Stimulated activated naive CD8-positive, alpha-beta T cell treated with anti-CD3 and anti-CD28 coated beads, Interleukin-15, Interleukin-2, amounts not matched to agents 100 ng/mL and 50 ng/mL, for 24 hours (primary cell): ENCODE data around the gene TTC28.
"Not testable (repeated sequence)": the region's sequence is repeated elsewhere in the genome, so short reads cannot be mapped to it uniquely, and the experiment has no call there.

Source experiments
- H3K27ac Mint-ChIP-seq: one replicate; pipeline ENCODE4 v1.8.0; 2021; ENCODE audit warnings: mild to moderate bottlenecking, mixed read lengths
- H3K27me3 Mint-ChIP-seq: one replicate; pipeline ENCODE4 v1.8.0; 2021; ENCODE audit warnings: mixed read lengths
- H3K36me3 Mint-ChIP-seq: one replicate; pipeline ENCODE4 v1.8.0; 2021; ENCODE audit warnings: low read depth, mixed read lengths
- H3K4me1 Mint-ChIP-seq: one replicate; pipeline ENCODE4 v1.8.0; 2021; ENCODE audit warnings: low read depth, mixed read lengths
- H3K4me3 Mint-ChIP-seq: one replicate; pipeline ENCODE4 v1.8.0; 2021; ENCODE audit warnings: mild to moderate bottlenecking, mixed read lengths
- H3K9me3 Mint-ChIP-seq: one replicate; pipeline ENCODE4 v1.8.0; 2021; ENCODE audit warnings: mixed read lengths

The TTC28 gene

DNA sequence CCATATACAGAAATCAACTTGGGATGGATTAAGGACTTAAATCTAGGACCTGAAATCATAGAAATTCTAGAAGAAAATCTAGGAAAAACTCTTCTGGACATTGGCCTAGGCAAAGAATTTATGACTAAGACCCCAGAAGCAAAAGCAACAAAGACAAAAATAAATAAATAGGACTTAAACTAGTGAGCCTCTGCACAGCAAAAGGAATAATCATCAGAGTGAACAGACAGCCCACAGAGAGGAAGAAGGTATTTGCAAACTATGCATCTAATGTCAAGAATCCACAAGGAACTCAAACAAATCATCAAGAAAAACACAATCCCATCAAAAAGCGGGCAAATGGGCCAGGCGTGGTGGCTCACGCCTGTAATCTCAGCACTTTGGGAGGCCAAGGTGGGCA, 32.4 kb downstream of the TTC28 start:
- H3K4me1 Mint-ChIP-seq: no peaks in the 10 kb centered on the region
- H3K36me3 Mint-ChIP-seq: no peaks in the 10 kb centered on the region
- peaks cover 55% of the 10 kb centered on the region for H3K27me3 Mint-ChIP-seq
- no peak overlapping the region for H3K4me3 Mint-ChIP-seq
- no peaks in the 10 kb centered on the region for H3K9me3 Mint-ChIP-seq
- H3K27ac Mint-ChIP-seq: no peak overlapping the region

DNA sequence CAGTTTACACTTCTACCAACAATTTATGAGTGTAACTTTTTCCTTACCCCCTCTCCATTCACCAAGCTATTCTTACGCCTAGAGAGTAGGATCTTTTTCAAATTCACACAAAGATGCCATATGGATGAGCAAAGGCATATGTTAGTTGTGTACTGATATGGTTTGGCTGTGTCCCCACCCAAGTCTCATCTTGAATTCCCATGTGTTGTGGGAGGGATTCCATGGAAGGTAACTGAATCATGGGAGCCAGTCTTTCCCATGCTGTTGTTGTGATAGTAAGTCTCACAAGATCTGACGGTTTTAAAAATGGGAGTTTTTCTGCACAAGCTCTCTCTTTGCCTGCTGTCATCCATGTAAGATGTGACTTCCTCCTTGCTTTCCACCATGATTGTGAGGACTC, 40.3 kb downstream of the TTC28 start:
- H3K4me1 Mint-ChIP-seq: no peaks in the 10 kb centered on the region
- no peaks in the 10 kb centered on the region for H3K36me3 Mint-ChIP-seq
- H3K27ac Mint-ChIP-seq: no peak overlapping the region
- H3K27me3 Mint-ChIP-seq: peaks cover 51% of the 10 kb centered on the region
- H3K4me3 Mint-ChIP-seq: no peak overlapping the region
- no peaks in the 10 kb centered on the region for H3K9me3 Mint-ChIP-seq

DNA sequence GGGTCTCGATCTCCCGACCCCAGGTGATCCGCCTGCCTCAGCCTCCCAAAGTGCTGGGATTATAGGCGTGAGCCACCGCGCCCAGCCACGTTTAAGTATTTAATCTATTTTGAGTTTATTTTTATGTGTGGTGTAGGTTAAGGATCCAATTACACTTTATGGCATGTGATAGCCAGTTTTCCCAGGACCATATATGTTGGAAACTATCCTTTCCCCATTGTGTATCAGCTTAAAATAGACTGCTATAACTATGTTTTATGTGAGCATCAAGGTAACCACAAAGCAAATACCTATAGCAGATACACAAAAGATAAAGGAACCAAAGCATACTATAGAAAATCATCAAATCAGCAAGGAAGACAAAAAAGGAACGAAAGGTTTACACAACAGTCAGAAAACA, 42.4 kb downstream of the TTC28 start:
- no peaks in the 10 kb centered on the region for H3K36me3 Mint-ChIP-seq
- no peak overlapping the region for H3K27ac Mint-ChIP-seq
- H3K27me3 Mint-ChIP-seq: peaks cover 46% of the 10 kb centered on the region
- H3K4me3 Mint-ChIP-seq: no peak overlapping the region
- no peaks in the 10 kb centered on the region for H3K9me3 Mint-ChIP-seq
- no peaks in the 10 kb centered on the region for H3K4me1 Mint-ChIP-seq

DNA sequence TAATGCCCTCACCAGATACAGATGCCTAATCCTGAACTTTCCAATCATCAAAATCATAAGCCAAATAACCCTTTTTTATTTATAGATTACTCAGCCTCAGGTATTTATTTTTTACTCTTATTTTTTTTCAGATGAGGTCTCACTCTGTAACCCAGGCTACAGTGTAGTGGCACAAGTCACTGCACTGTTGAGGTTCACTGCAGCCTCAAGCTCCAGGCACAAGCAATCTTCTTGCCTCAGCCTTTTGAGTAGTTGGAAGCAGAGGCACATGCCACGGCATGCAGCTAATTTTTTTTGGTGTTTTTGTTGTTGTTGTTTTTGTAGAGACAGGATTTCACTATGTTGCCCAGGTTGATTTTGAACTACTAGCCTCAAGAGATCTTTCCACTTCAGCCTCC, 49.5 kb downstream of the TTC28 start:
- Mint-ChIP-seq H3K4me1 (no peaks in the 10 kb centered on the region), H3K4me3 (no peak overlapping the region), H3K9me3 (no peaks in the 10 kb centered on the region), H3K27me3 (peaks cover 51% of the 10 kb centered on the region), H3K36me3 (no peaks in the 10 kb centered on the region), H3K27ac (no peak overlapping the region)

DNA sequence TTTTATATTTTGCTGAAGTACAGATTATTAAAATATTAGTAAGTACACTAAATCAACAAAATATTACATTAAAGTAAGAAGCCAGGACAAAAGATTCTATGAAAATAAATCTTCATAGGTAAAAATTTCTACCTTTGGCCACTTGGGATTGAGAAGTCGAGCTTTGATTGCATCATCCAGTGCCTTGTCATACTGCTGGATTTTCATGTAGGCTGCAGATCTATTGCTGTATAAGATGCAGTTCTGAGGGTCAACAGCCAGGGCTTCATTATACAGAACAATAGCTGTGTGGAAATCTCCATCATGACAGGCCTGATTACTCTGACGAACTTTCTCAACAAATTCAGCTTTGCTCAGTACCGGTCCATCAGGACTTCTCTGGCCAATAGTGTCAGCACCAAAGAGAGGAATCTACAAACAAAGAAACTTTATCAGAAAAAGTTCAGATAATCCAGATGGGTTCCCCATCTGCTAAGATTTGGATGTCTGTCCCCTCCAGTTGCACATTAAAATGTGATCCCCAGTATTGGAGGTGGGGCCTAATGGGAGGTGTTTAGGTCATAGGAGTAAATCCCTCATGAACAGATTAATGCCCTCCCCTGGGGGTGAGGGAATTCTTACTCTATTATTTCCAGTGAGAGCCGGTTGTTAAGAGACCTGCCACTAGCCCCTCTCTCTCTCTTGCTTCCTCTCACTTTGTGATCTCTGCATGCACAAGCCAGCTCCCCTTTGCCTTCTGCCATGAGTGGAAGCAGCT, 50.0 kb downstream of the TTC28 start:
- Mint-ChIP-seq H3K27me3 (peaks cover 54% of the 10 kb centered on the region), H3K36me3 (no peaks in the 10 kb centered on the region), H3K9me3 (no peaks in the 10 kb centered on the region), H3K4me1 (no peaks in the 10 kb centered on the region), H3K27ac (no peak overlapping the region), H3K4me3 (no peak overlapping the region)

DNA sequence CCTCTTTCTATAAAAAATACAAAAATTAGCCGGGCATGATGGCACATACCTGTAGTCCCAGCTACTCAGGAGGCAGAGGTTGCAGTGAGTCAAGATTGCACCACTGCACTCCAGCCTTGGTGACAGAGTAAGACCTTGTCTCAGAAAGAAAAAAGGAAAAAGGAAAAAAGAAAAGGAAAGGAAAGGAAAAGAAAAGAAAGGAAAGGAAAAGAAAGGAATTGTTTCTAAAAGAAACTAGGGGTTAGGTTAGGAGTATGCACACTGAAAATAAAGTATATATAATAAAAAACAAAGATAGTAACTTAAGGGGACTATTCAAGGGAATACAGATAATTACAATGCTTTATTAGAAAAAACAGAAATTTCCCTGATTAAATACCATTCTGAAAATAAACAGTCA, 50.9 kb downstream of the TTC28 start:
- Mint-ChIP-seq H3K4me1 (no peaks in the 10 kb centered on the region), H3K36me3 (no peaks in the 10 kb centered on the region), H3K4me3 (no peak overlapping the region), H3K27me3 (peaks cover 60% of the 10 kb centered on the region), H3K9me3 (no peaks in the 10 kb centered on the region), H3K27ac (no peak overlapping the region)

DNA sequence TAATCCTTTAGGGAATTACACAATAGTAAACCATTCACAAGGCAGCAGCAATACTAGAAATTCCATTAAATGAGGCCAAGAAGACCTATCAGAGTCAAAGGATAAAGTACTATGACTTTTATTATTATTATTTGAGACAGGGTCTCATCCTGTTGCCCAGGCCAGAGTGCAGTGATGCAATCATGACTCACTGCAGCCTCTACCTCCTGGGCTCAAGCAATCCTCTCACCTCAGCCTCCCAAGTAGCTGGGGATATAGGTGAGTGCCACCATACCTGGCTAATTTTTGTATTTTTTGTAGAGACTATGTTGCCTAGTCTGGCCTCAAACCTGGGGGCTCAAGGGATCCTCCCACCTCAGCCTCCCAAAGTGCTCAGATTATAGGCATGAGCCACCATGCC, 51.8 kb downstream of the TTC28 start:
- no peaks in the 10 kb centered on the region for H3K9me3 Mint-ChIP-seq
- H3K27me3 Mint-ChIP-seq: peaks cover 68% of the 10 kb centered on the region
- H3K27ac Mint-ChIP-seq: no peak overlapping the region
- H3K4me1 Mint-ChIP-seq: no peaks in the 10 kb centered on the region
- no peaks in the 10 kb centered on the region for H3K36me3 Mint-ChIP-seq
- H3K4me3 Mint-ChIP-seq: no peak overlapping the region

DNA sequence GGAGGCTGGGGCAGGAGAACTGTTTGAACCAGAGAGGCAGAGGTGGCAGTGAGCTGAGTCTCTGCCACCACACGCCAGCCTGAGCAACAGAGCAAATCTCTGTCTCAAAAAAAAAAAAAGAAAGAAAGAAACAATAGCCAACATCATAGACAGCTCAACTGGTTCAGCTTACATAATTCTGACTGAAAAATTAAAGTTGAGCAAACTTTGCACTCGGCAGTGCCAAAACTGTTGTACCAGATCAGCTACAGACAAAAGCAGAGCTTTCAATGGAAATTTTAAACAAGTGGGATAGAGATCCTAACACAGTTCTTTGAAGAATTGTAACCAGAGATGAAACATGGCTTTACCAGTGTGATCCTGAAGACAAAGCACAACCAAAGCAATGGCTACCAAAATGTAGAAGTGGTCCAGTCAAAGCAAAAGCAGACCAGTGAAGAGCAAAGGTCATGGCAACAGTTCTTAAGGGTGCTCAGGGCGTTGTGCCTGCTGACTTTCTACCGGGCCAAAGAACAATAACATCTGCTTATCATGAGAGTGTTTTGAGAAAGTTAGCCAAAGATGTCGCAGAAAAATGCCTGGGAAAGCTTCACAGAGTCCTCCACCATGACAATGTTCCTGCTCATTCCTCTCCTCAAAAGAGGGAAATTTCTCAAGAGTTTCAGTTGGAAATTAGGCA, 59.3 kb downstream of the TTC28 start:
- no peaks in the 10 kb centered on the region for H3K9me3 Mint-ChIP-seq
- peaks cover 61% of the 10 kb centered on the region for H3K27me3 Mint-ChIP-seq
- no peak overlapping the region for H3K4me3 Mint-ChIP-seq
- H3K27ac Mint-ChIP-seq: no peak overlapping the region
- no peaks in the 10 kb centered on the region for H3K4me1 Mint-ChIP-seq
- H3K36me3 Mint-ChIP-seq: no peaks in the 10 kb centered on the region

DNA sequence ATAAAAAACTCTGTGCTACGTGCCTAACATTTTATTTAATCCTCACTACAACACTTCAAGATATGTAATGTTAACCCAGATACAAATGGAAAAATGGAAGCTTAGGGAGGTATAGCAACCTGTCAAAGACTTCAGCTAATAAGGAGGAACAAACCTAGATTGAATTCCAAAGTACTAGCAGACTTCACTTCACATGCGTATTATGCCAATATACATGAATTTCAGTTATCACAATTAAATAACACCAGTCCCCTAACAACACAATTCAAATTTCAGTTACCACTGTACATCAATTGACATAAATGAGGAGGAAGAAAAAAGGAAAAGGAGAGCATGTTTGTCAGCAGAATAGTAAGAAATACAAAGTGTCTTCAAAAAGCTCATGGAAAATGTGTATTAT, 60.4 kb downstream of the TTC28 start:
- no peak overlapping the region for H3K27ac Mint-ChIP-seq
- H3K27me3 Mint-ChIP-seq: peaks cover 65% of the 10 kb centered on the region
- H3K36me3 Mint-ChIP-seq: no peaks in the 10 kb centered on the region
- H3K4me1 Mint-ChIP-seq: no peaks in the 10 kb centered on the region
- no peak overlapping the region for H3K4me3 Mint-ChIP-seq
- no peaks in the 10 kb centered on the region for H3K9me3 Mint-ChIP-seq

DNA sequence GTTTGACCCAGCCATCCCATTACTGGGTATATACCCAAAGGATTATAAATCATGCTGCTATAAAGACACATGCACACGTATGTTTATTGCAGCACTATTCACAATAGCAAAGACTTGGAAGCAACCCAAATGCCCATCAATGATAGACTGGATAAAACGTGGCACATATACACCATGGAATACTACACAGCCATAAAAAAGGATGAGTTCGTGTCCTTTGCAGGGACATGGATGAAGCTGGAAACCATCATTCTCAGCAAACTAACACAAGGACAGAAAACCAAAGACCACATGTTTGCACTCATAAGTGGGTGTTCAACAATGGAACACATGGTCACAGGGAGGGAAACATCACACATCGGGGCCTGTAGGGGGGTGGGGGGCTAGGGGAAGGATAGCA, 64.2 kb downstream of the TTC28 start:
- H3K9me3 Mint-ChIP-seq, H3K27ac Mint-ChIP-seq, H3K4me3 Mint-ChIP-seq, H3K36me3 Mint-ChIP-seq, H3K4me1 Mint-ChIP-seq: not testable (repeated sequence)
- H3K27me3 Mint-ChIP-seq: peaks cover 73% of the 10 kb centered on the region

DNA sequence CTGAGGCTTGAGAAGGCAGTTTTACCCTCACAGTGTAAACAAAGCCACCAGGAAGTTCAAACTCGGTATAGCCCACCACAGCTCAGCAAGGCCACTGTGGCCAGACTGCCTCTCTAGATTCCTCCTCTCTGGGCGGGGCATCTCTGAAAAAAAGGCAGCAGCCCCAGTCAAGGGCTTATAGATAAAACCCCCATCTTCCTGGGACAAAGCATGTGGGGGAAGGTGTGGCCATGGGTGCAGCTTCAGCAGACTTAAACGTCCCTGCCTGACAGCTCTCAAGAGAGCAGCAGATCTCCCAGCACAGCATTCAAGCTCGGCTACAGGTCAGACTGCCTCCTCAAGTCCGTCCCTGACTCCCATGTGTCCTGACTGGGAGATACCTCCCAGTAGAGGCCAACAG, 69.7 kb downstream of the TTC28 start:
- Mint-ChIP-seq H3K36me3 (no peaks in the 10 kb centered on the region), H3K4me1 (no peaks in the 10 kb centered on the region), H3K4me3 (no peak overlapping the region), H3K27ac (no peak overlapping the region), H3K27me3 (peaks cover 67% of the 10 kb centered on the region), H3K9me3 (no peaks in the 10 kb centered on the region)

DNA sequence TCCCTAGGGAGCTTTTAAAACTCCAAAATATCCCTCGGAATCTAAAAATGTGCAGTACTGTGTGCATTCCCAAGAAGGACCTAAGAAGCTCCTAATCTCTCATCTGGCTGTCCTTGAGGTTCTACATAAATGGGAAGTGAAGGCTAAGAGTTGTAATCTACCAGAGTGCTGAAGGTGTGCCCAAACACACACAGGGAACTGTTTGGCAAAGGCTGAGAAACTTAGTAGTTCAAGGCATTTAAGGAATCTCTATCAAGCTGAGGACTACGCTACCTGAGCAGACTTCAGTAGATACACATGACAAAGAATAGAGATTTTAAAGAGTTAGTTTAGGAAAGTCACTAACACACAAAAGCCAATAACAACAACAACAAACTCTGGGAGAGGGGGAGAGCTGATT, 71.1 kb downstream of the TTC28 start:
- no peak overlapping the region for H3K27ac Mint-ChIP-seq
- H3K4me1 Mint-ChIP-seq: no peaks in the 10 kb centered on the region
- H3K27me3 Mint-ChIP-seq: peaks cover 54% of the 10 kb centered on the region
- no peaks in the 10 kb centered on the region for H3K36me3 Mint-ChIP-seq
- no peak overlapping the region for H3K4me3 Mint-ChIP-seq
- H3K9me3 Mint-ChIP-seq: no peaks in the 10 kb centered on the region

DNA sequence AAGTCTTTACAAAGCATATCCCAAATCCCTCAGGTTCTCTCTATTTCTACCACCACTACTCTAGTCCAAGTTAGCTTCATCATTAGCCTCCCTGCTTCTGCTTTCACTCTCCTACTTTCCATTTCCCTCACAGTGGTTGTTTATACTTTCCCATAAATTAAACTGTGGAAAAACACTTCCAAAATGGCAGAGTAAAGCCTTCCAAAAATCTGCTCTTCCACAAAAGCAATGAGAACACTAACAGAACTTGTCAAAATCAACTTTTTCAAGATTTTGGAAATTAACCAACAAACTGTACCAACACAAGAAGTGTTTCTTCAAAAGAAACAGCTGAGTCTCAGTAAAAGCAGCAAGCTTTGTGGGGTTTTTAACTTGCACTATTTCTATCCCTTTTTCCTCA, 71.8 kb downstream of the TTC28 start:
- Mint-ChIP-seq H3K4me3 (no peak overlapping the region), H3K9me3 (no peaks in the 10 kb centered on the region), H3K4me1 (no peaks in the 10 kb centered on the region), H3K27ac (no peak overlapping the region), H3K36me3 (no peaks in the 10 kb centered on the region), H3K27me3 (peaks cover 49% of the 10 kb centered on the region)

DNA sequence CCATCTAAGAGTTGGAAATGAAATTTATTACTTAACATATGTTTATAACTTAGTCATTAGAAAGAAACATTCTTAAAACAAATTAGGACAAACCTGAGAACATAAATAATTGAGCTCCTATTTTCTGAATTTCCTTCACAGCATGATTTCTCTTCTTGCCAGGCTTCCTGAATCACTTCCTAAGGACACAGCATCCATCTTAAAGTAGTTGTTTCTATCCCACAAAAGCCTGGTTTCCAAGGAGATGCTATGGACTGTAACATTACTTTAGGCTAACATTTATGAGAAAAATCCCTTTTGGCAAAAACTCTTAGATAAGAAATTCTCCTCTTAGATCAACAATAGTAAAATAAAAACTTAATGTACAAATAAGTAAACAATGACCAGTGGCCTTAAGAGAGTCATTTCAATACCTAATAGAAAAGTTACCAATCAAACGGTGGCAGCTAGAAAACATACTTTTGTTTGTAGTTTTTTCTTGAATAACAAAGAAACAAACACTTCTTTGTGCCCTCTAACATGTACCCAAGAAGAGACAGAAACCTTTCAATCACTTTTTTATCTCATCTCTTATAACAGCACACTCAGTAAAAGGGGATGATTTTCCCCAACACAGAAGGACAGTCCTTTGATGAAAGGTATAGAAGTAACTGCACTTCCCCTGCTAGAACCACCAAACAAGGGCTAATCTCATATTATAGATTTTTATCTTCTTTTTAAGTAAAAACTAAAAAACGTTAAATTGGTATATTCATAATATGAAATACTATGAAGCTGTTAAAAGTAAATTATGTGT, 74.5 kb downstream of the TTC28 start:
- Mint-ChIP-seq H3K27me3 (peaks cover 32% of the 10 kb centered on the region), H3K9me3 (no peaks in the 10 kb centered on the region), H3K36me3 (no peaks in the 10 kb centered on the region), H3K4me3 (no peak overlapping the region), H3K4me1 (no peaks in the 10 kb centered on the region), H3K27ac (no peak overlapping the region)

DNA sequence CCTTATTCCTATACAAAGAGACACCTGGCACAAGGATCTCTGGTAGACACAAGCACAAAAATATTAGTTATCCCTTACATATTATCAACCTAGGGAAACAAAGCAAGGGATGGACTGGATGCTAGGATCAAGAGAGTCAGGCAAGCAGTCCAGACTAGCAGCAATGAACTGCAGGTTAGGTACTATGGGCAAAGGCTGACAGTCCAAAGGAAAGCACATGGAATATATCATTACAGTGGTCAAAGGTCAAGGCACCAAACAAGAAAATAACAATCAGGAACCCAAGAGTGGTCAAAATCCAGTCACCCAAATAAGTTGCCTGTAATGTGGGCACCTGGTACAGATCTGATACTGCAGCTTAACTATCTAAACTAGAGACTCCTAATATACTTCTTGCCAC, 77.7 kb downstream of the TTC28 start:
- no peak overlapping the region for H3K4me3 Mint-ChIP-seq
- H3K27ac Mint-ChIP-seq: no peak overlapping the region
- H3K36me3 Mint-ChIP-seq: no peaks in the 10 kb centered on the region
- H3K9me3 Mint-ChIP-seq: no peaks in the 10 kb centered on the region
- no peaks in the 10 kb centered on the region for H3K4me1 Mint-ChIP-seq
- H3K27me3 Mint-ChIP-seq: peaks cover 16% of the 10 kb centered on the region
